ENCODE data around the gene CORO6. TPM values are rescaled to one million over a fixed set of nuclear protein-coding genes. Genes with fewer than 3 reads are reported as not detected.
A peak's percentile ranks its signal among the peaks of the same experiment; 100 is the strongest.

Gene CORO6
- total and polyA plus RNA-seq, 2 of the 4 experiments (the other 2 are of a cell fraction), result 3.4 to 7.6 TPM

DNA sequence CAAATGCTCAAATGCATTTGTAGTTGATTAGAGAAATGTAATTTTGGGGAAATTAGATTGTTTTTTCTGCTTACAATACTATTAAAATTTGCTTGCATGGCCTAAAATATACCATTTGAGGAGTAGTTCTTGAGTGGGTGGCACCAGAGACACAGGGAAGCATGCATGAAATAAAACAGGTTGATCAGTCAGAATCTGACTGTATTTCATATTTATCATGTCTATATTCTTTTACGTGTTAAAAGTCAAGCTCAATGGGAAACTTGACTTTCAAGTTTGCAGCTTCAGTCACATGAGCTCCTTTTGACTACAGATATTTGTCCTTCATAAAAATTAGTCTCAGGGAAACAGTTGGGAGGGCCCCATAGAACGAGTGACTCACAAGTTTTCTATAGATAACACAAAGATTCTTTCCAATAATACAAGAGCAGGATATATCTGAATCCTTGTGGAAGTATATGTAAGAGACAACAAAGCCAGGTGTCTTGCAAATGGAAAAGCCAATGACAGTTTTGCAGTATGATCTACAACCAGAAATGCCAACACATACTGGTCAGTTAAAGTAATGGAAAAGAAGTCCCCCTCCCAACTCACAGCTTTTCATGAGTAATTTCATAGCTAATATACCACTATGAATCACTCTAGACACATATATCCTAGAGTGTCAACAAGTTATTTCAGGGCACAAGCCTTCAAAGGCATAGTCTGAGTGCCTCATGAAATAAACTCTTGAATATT, 42.2 kb upstream of the CORO6 start:
- H2BK20ac ChIP-seq (ENCODE audit: low read depth, low read length), result no peak overlapping the region
- ChIA-PET CTCF (no interaction called here), POLR2A (ENCODE audit: unreplicated experiment) (no interaction called here)
- no peaks in the 10 kb centered on the region for H4K20me1 ChIP-seq (ENCODE audit: insufficient read depth, low read length)
- no peak overlapping the region for H3K18ac ChIP-seq (ENCODE audit: low read depth, low read length)
- no peak overlapping the region for H3K4ac ChIP-seq (ENCODE audit: low read depth, low read length)
- H3K4me1 ChIP-seq (ENCODE audit: control insufficient read depth, insufficient read depth, low read length), result peaks cover 3% of the 10 kb centered on the region; the same call in 1 of the 2 replicates
- H2AK5ac ChIP-seq (ENCODE audit: low read depth, low read length), result no peak overlapping the region
- no peak overlapping the region for H3K27ac ChIP-seq (ENCODE audit: insufficient read depth, low read length)
- H3K79me1 ChIP-seq (ENCODE audit: low read depth in 1 of 2, low read length in 2 of 2), result no peaks in the 10 kb centered on the region
- no peak overlapping the region for H3K23ac ChIP-seq (ENCODE audit: low read depth, low read length)
- no peaks in the 10 kb centered on the region for H3K9me3 ChIP-seq (ENCODE audit: control insufficient read depth, insufficient read depth, low read length)
- no peak overlapping the region for H3K9ac ChIP-seq (ENCODE audit: low read depth, low read length)
- no peak overlapping the region for H4K8ac ChIP-seq (ENCODE audit: low read depth in 2 of 2, low read length in 2 of 2)
- H3K4me3 ChIP-seq (ENCODE audit: insufficient read depth, low read depth, low read length), result no peak overlapping the region
- no peak overlapping the region for H2AFZ ChIP-seq (replicated peaks; ENCODE audit: low read length, poor library complexity)
- no peak overlapping the region for H2BK120ac ChIP-seq (ENCODE audit: low read depth, low read length)
- H2BK15ac ChIP-seq (ENCODE audit: low read depth, low read length), result no peak overlapping the region
- no peak overlapping the region for H4K5ac ChIP-seq (ENCODE audit: low read depth, low read length)
- H2BK5ac ChIP-seq (ENCODE audit: low read depth, low read length, poor library complexity, severe bottlenecking), result no peak overlapping the region
- H3K27me3 ChIP-seq (ENCODE audit: control insufficient read depth, insufficient read depth, low read length), result no peaks in the 10 kb centered on the region
- TF ChIP-seq MAZ (IDR thresholded peaks at IDR 0.05; ENCODE audit: borderline replicate concordance, low read depth, low read length) (no peak), BHLHE40 (IDR thresholded peaks at IDR 0.05; ENCODE audit: low read depth, low read length) (peak; percentile 27; the same call in 1 of the 2 replicates), SMC3 (IDR thresholded peaks at IDR 0.05; ENCODE audit: low read depth, low read length) (no peak), FOS (IDR thresholded peaks at IDR 0.05; ENCODE audit: low read depth, low read length) (peak; percentile 32; the same call in 1 of the 2 replicates), RCOR1 (IDR thresholded peaks at IDR 0.05; ENCODE audit: insufficient replicate concordance, low read length) (no peak)
- in situ Hi-C loops (cut with MboI; ENCODE audit: low sequenced_read_pairs), result no loop called here
- no peak overlapping the region; the same call in 1 of the 2 replicates for H3K4me2 ChIP-seq (ENCODE audit: low read depth, low read length)
- H3K14ac ChIP-seq (replicated peaks; ENCODE audit: low read depth, low read length), result no peak overlapping the region
- peaks cover 25% of the 10 kb centered on the region for H3K36me3 ChIP-seq (ENCODE audit: control insufficient read depth, insufficient read depth, low read length)
- H3K9me1 ChIP-seq (ENCODE audit: insufficient read depth, low read length), result peaks cover 5% of the 10 kb centered on the region; the same call in 1 of the 2 replicates
- H2AK9ac ChIP-seq (replicated peaks; ENCODE audit: low read depth, low read length, poor library complexity), result no peak overlapping the region
- DNase-seq (peak; percentile 73), ATAC-seq (ENCODE audit: low read depth) (peak; percentile 75)
- WGBS, 2 experiments (ENCODE audit: extremely low coverage in 2 of 2, insufficient read length in 1 of 2), result no CpG with 5 or more reads among the region's 2 CpGs
- intact Hi-C loops (cut with micrococcal nuclease), result no loop called here
- dilution Hi-C loops (cut with HindIII; ENCODE audit: low sequenced_read_pairs, unreplicated experiment), result no loop called here
- H3K56ac ChIP-seq (ENCODE audit: extremely low read depth, insufficient read depth, low read length), result no peak overlapping the region
- BruUV-seq (replicated peaks), result no TSS peak
- no peak overlapping the region for H4K91ac ChIP-seq (ENCODE audit: insufficient read depth, low read depth, low read length)
